K562 (cell line): ENCODE results near the gene PCDHB14. TPM values are rescaled to one million over a fixed set of nuclear protein-coding genes. Genes with fewer than 3 reads are reported as not detected.
"Not testable (repeated sequence)": the region's sequence is repeated elsewhere in the genome, so short reads cannot be mapped to it uniquely, and the experiment has no call there.

ENCODE experiments used
- ATAC-seq: fragments of 200-7000 bp; cut with Tn5 transposase; 3 replicates; pipeline ENCODE4 v1.9.1; 2020; ENCODE audit warnings: moderate library complexity
- BruUV-seq: library from RNA; stranded (reverse); fragments of 400-500 nt; replicated peaks from 2 replicates; lab custom pipeline; 2021; lab: Mats Ljungman, UMichigan
- CTCF ChIA-PET: fragments of 300-600 bp; formaldehyde crosslinking; extraction: SDS; loops from one replicate; lab custom pipeline; 2021; ENCODE audit warnings: low intra/inter-chr PET ratio; lab: Yijun Ruan, JAX
- POLR2A ChIA-PET: fragments of 300-600, 350-650 bp; sonication (Branson Sonifier 250); formaldehyde crosslinking; extraction: SDS; loops from one replicate; lab custom pipeline; 2021; ENCODE audit warnings: antibody characterized with exemption, inconsistent platforms; lab: Yijun Ruan, JAX
- DNase-seq, 4 experiments: peaks; one replicate each; pipeline versions ENCODE4 v3.0.0 to v3.0.0-alpha.2; 2011 to 2018; ENCODE audit warnings: low spot score in 3 of 4, mixed read lengths in 3 of 4; ENCODE audit errors: extremely low read depth in 1 of 4
- FAIRE-seq: peaks from 2 replicates; lab custom pipeline; 2011; peaks lifted over from hg19 to GRCh38; lab: Jason Lieb, UNC
- H2AFZ ChIP-seq: 2 replicates; pipeline ENCODE4 v1.6.0; 2011; ENCODE audit warnings: low read depth, low read length, control low read depth, inconsistent platforms
- H3K27ac ChIP-seq: fragments of 200-600 bp; 3 replicates; pipeline ENCODE4 v1.8.0; 2011; ENCODE audit warnings: low read depth, mild to moderate bottlenecking, control low read depth, inconsistent platforms, low read length, moderate library complexity, mixed read lengths; ENCODE audit errors: extremely low read depth
- H3K27me3 ChIP-seq, 2 experiments: fragments of 300-600 bp in 1 of 2; 2 replicates in 1 of 2; 3 replicates in 1 of 2; pipeline versions ENCODE4 v1.6.0 to v1.8.0; 2011; ENCODE audit warnings: inconsistent platforms in 2 of 2, low read length in 2 of 2, mild to moderate bottlenecking in 1 of 2, mixed read lengths in 1 of 2, moderate library complexity in 1 of 2; ENCODE audit not compliant: control insufficient read depth in 2 of 2, insufficient read depth in 2 of 2
- H3K36me3 ChIP-seq: fragments of 300-600 bp; 3 replicates; pipeline ENCODE4 v1.8.0; 2011; ENCODE audit warnings: mild to moderate bottlenecking, low read length, inconsistent platforms; ENCODE audit not compliant: control insufficient read depth, insufficient read depth
- H3K4me1 ChIP-seq, 2 experiments: fragments of 200-600 bp in 1 of 2; replicated peaks in 1 of 2; 2 replicates in 1 of 2; 3 replicates in 1 of 2; pipeline versions ENCODE4 v1.5.1 to v1.8.0; 2011; ENCODE audit warnings: inconsistent platforms in 2 of 2, low read length in 2 of 2, mild to moderate bottlenecking in 1 of 2, mixed read lengths in 1 of 2, moderate library complexity in 1 of 2; ENCODE audit not compliant: control insufficient read depth in 2 of 2, insufficient read depth in 2 of 2
- H3K4me2 ChIP-seq: 2 replicates; pipeline ENCODE4 v1.6.1; 2011; ENCODE audit warnings: low read length, control low read depth, inconsistent platforms, mixed read lengths; ENCODE audit not compliant: insufficient read depth
- H3K4me3 ChIP-seq: fragments of 200-600 bp; sonication (generic), shearing (Covaris generic); 2 replicates; pipeline ENCODE4 v1.5.1; 2016; ENCODE audit warnings: control low read depth, inconsistent platforms
- H3K79me2 ChIP-seq: fragments of 200-600 bp; 3 replicates; pipeline ENCODE4 v1.8.0; 2011; ENCODE audit warnings: low read length, inconsistent platforms; ENCODE audit not compliant: control insufficient read depth, insufficient read depth
- H3K9ac ChIP-seq, 2 experiments: 2 replicates each; pipeline versions ENCODE4 v1.6.0 to v1.6.1; 2011; ENCODE audit warnings: low read depth in 2 of 2, low read length in 2 of 2, control low read depth in 1 of 2, inconsistent platforms in 1 of 2, mild to moderate bottlenecking in 1 of 2, mixed read lengths in 1 of 2; ENCODE audit not compliant: insufficient read depth in 1 of 2
- H3K9me1 ChIP-seq: one replicate; pipeline ENCODE4 v1.6.0; 2011; ENCODE audit warnings: inconsistent platforms, mild to moderate bottlenecking, low read length, moderate library complexity; ENCODE audit not compliant: control insufficient read depth, insufficient read depth
- H3K9me3 ChIP-seq: replicated peaks from 2 replicates; pipeline ENCODE4 v1.5.1; 2011; ENCODE audit warnings: low read depth, low read length, inconsistent platforms; ENCODE audit not compliant: control insufficient read depth, insufficient read depth
- H4K20me1 ChIP-seq: replicated peaks from 2 replicates; pipeline ENCODE4 v1.6.1; 2011; ENCODE audit warnings: low read length, inconsistent platforms, mixed read lengths; ENCODE audit not compliant: control insufficient read depth, insufficient read depth
- WGBS: fragments of 100-300 bp; shearing (Covaris generic); methylation state at CpG from one replicate; pipeline ENCODE4 v1.1.6; 2016; ENCODE audit warnings: low coverage, mixed read lengths; ENCODE audit not compliant: insufficient coverage; ENCODE audit errors: missing lambda C conversion rate; 5-methylcytosine and 5-hydroxymethylcytosine counted together
- in situ Hi-C: fragments of 300-500 bp; cut with MboI; formaldehyde crosslinking; loops from 4 replicates; pipeline ENCODE4 v1.15.0; 2018; ENCODE audit warnings: inconsistent platforms, mixed read lengths
- intact Hi-C: fragments of 100-400 bp; cut with micrococcal nuclease; formaldehyde crosslinking; loops from 2 replicates; pipeline ENCODE4 v1.14.2; 2022
- polyA plus RNA-seq, 8 experiments: library from polyadenylated mRNA; depleted of rRNA in 4 of 8; stranded (reverse) in 5 of 8; unstranded in 3 of 8; fragments of >200 nt; fragmentation: Nextera tagmentation in 2 of 8; fragmentation: Illumina TruSeq in 1 of 8; extraction: Ambion mirVana in 2 of 8; extraction: Trizol in 1 of 8; gene quantifications; 2 replicates each; pipeline versions ENCODE4 v1.2.1 to v1.2.3, GENCODE V29; 2011 to 2014; ENCODE audit warnings: inconsistent platforms in 1 of 8, missing spikeins in 1 of 8
- total RNA-seq, 7 experiments: library from RNA; depleted of rRNA in 6 of 7; stranded (reverse); fragments of >200 nt in 6 of 7; fragmentation: Illumina TruSeq in 2 of 7; extraction: Trizol in 2 of 7; gene quantifications; 2 replicates each; pipeline versions ENCODE4 v1.2.1 to v1.2.3, GENCODE V29; 2011 to 2021; ENCODE audit warnings: low replicate concordance in 1 of 7

PCDHB14 gene
- total and polyA plus RNA-seq, 9 of the 15 experiments (the other 6 are each of a cell fraction or from before 2014, with no cell fraction given) = not detected

DNA sequence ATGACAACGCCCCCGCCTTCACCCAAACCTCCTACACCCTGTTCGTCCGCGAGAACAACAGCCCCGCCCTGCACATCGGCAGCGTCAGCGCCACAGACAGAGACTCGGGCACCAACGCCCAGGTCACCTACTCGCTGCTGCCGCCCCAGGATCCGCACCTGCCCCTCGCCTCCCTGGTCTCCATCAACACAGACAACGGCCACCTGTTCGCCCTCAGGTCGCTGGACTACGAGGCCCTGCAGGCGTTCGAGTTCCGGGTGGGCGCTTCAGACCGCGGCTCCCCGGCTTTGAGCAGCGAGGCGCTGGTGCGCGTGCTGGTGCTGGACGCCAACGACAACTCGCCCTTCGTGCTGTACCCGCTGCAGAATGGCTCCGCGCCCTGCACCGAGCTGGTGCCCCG lies 43.8 kb upstream of the PCDHB14 start:
- H3K36me3 ChIP-seq, BruUV-seq, FAIRE-seq, H3K79me2 ChIP-seq, POLR2A ChIA-PET, H3K27ac ChIP-seq, DNase-seq, H3K9ac ChIP-seq, CTCF ChIA-PET, in situ Hi-C loops, H3K4me2 ChIP-seq, ATAC-seq, H3K9me1 ChIP-seq, intact Hi-C loops, H3K4me1 ChIP-seq, H3K4me3 ChIP-seq, H2AFZ ChIP-seq, H3K9me3 ChIP-seq, H4K20me1 ChIP-seq: not testable (repeated sequence)
- peaks cover 8 to 19% of the 10 kb centered on the region in 2 experiments; a peak in 3 of 5 replicates for H3K27me3 ChIP-seq
- 8% methylated on average over 23 of the region's 39 CpGs for WGBS

DNA sequence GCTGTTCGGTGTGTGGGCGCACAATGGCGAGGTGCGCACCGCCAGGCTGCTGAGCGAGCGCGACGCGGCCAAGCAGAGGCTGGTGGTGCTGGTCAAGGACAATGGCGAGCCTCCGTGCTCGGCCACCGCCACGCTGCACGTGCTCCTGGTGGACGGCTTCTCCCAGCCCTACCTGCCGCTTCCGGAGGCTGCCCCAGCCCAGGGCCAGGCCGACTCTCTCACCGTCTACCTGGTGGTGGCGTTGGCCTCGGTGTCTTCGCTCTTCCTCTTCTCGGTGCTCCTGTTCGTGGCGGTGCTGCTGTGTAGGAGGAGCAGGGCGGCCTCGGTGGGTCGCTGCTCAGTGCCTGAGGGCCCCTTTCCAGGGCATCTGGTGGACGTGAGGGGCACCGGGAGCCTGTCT lies 43.3 kb upstream of the PCDHB14 start:
- FAIRE-seq, H3K9me1 ChIP-seq, BruUV-seq, H3K4me1 ChIP-seq, intact Hi-C loops, ATAC-seq, DNase-seq, H3K4me2 ChIP-seq, POLR2A ChIA-PET, H3K79me2 ChIP-seq, CTCF ChIA-PET, H3K9me3 ChIP-seq, H2AFZ ChIP-seq, H3K27ac ChIP-seq, H3K4me3 ChIP-seq, H3K9ac ChIP-seq, H3K36me3 ChIP-seq, H4K20me1 ChIP-seq, in situ Hi-C loops: not testable (repeated sequence)
- WGBS = 4% methylated on average over 15 of the region's 32 CpGs
- H3K27me3 ChIP-seq = peaks cover 8 to 15% of the 10 kb centered on the region in 2 experiments; a peak in 3 of 5 replicates
